ENCODE data around the gene KIAA2012.

The KIAA2012 gene

DNA sequence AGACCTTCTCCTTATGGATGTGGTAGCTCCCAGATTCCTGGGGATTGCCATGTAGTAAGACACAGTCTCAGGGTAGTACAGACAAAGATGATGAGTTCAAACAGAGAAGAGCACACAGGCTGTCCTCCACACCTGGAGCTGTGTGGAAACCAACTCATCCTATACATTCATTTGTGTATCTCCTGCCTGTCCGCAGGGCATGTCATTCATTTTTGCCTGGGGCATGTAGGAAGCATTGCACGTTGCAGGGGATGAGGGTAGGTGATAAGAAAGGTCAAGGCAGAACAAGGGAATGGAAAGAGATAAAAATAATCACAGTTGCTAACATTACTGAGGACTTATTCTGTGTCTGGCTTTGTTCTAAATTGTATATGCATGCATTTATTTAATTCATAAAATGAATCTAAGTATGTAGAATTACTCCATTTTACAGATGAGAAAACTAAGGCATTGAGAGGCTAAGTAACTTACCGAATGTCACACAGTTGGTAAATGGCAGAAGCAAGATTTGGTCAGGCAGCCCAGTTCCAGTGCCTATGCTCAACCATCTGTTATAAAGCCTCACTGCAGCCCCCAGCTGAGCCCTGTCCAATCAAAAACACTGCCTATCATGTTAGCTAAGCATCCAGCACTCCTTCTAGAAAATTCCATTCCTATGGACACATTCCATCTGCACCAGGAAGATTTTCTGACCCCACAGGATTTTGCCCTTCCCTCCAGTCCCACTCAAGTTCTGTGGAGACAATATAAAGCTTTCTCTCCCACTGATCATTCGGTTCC lies 84.3 kb downstream of the KIAA2012 start:
- no peak for DNase-seq

DNA sequence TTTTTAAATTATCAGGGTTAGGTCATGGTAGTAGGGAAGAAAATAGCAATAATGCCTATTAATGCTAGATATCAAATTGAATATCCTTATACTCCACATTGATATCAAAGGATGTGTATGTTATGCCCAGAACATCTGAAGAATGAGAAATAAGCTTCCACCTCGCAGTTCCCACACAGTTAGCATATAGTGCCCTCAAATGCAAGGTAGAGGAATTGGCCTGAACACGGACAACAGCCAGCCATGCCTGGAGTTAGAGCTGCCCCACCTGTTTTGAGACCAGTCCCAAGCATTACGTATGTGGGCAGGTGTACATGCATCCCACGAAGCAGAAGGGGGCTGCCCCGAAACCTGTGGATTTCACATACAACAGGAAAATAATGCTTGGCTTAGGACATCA lies 85.7 kb downstream of the KIAA2012 start:
- no peak for DNase-seq

DNA sequence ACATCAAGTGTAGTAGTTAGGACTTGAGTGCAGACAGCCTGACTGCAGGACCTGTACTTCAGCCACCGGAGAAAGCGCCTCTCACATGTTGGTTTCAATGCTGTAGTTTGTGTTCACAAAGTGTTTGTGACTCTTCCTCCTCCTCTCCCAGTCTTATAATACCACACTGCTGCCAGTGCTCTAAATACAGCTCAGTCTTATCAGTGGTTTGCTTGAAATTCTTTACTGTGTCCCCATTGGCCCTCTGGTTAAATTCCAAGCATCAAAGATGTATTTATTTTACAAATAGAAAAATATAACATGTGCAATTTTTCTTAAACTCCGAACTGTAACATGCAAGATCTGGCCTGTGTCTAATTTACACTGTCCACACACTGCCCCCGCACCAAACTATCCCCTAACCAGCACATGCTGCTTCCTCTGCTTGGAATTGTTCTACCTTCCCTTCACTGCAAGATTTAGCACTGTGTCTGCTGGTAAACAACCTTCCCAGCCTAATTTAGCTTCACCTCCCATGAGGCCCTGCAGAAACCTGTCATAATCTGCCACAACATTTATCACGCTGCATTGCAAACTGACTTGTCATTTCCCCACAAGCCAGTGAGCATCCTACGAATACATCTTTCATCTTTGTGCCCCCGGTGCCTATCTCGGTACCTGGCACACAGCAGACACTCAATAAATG lies 88.2 kb downstream of the KIAA2012 start:
- no peak for DNase-seq

DNA sequence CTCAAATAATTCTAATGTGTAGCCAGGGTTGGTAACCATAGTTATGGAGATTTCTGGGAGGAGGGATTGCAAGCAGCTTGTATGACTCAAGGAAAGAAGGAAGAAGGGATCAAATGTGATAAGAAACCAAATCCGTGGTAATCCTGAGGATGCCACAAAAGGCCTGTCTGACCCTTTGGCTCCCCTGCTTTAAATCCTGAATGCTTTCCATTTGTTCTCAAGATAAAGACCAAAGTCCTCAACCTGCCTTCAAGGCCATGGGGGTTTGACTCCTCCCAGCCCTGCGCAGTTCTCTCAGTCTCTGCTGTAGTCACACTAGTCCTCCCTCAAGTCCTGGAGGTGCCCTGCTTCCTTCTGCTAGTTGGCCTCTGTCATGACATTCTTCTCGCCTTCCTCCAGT lies 91.4 kb downstream of the KIAA2012 start:
- DNase-seq, result no peak

DNA sequence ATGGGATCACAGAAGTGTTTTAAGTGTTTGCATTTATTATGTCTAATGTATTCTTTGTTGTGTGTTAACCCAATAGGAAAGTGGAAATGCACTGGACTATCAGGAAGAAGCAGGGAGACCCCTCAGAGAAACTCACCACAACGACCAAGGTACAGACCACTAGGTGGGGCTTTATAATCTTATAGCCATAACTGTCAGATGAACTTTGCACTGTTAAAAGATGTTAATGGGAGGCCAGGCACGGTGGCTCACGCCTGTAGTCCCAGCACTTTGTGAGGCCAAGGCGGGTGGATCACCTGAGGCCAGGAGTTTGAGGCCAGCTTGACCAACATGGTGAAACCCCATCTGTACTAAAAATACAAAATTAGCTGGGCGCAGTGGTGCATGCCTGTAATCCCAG lies 92.2 kb downstream of the KIAA2012 start:
- no peak for DNase-seq

DNA sequence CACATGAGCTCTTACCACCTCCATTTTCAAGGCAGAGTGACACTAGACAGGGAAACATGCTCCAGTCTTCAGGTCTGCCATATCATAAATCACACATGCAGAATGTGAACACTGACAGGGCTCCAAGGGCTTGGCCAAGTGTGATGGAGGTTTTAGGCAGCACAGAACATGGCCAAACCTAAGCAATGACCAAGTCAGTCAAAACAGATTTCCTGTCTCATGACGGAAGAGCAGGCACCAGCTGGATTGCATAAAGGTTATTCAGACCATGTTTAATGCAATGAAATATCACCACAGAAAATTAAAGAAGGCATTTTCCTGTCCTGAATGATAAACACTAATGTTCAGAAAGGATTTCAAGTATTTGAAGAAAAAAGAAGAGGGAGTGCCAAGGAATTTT lies 92.9 kb downstream of the KIAA2012 start:
- DNase-seq, result no peak

- DNase-seq, result no peak
Observed at GRCh38 chr2:202169131-202169530, 96.1 kb downstream of the KIAA2012 start.

DNA sequence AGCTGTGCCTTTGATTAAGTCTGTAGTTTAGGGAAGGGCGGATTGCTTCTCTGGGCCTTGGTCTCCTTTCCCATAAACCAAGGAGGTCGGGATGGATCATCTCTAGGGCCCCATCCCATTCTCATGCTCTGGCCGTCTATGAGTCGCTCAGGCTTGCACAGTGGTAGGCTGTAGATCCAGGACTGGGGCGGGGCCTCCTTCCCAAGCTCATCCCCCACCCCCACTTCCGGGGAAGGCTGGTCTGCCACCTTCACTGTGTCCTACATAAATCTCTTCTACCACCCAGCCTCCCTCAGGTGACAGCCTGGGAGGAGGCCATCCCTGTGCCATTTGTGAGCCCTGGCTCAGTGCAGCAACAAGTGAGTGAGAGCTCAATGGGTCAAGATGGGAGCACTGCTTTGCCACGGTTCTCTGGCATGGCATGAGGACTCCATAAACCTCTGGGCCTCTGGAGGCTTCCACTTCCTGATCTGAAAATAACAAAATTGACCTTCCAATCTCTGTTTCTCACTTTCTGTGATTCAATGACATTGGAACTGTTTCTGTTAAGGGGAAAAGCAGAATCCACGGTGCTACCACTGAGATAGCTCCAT lies 96.9 kb downstream of the KIAA2012 start:
- DNase-seq, result no peak

GRCh38 chr2:202171241-202171825 lies 98.3 kb downstream of the KIAA2012 start:
- no peak for DNase-seq

GRCh38 chr2:202172439-202173211 lies 99.6 kb downstream of the KIAA2012 start:
- peak; percentile 14 for DNase-seq

GRCh38 chr2:202178346-202178958 lies 105.4 kb downstream of the KIAA2012 start:
- DNase-seq, result peak; percentile 72

DNA sequence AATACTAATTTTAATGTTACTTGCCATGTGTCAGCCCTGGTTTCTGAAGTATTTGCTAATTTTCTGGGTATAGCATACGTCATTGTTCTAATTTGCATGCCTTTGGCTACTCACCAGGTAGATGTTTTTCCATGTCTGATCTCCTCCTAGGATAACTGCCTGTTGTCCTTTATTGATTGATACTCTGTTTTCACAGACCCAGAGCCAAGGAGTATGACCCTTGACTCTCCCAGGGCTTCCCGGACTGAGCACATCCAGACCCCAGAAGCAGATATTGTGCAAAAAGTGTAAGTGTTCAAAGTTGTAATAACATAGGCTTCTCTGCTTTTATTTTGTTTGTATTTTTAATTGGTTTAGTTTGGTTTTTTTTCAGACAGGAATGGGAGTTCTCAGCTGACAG lies 111.5 kb downstream of the KIAA2012 start:
- DNase-seq, result no peak

GRCh38 chr2:202185156-202185555 lies 112.1 kb downstream of the KIAA2012 start:
- DNase-seq, result no peak

DNA sequence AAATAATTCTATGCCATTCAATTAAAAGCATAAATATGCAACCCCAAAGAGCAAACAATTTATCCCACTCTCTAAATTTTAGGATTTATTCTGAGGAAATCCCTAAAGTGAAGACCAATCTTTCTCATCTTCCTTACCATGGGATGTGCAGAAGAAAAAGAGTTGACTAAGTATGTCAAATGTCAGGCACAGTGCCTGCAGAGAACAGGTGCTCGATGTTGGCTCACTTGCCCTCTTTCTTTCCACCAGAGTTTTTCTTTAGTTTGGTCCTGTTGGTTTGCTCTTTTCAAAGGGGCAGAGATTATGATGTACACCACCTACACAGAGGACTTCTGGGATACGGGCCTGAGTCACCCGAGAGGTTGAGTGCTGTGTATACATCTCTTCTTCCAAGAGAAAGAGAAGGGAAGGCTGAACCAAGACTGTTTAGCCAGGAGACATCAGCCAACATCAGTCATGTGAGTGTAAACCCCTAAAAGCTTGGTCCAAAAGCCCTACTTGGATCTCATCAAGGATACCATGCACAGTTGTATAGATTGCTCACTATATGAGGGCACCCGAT lies 113.7 kb downstream of the KIAA2012 start:
- DNase-seq, result no peak

DNA sequence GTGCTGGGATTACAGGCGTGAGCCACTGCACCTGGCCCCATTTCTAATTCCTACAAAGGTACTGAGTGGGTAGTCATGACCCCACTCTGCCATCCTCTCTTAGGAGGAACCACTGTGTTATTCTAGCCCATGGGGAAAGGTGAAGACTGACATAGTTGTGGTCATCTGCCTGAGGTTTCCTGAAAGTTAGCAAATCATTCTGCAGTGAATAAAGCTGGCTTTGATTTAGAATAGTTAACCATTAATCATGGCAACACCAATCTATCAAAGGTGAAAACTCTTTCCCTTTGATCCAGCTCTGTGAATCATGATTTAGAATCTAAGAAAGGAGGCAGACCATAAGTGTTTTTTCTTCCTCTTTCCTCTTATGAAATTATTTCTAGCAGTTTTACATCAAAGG lies 114.5 kb downstream of the KIAA2012 start:
- no peak for DNase-seq

DNA sequence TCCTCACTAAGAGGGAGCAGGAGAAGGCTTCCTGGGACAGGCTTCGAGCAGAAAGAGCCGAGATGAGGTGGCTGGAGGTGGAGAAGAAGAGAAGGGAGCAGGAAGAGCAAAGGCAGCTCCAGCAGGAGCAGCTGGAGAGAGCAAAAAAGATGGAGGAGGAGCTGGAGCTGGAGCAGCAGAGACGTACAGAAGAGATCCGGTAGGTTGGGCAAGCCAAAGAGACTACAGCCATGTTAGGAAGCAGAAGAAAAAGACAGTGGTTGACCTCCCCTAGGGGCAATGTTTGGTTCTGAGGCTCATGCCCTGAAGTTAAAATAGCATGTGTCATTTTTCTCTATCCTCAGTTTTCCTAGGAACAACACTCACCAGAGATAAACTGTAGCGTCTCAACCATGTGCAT lies 120.2 kb downstream of the KIAA2012 start:
- DNase-seq, result no peak

GRCh38 chr2:202193881-202194353 lies 120.9 kb downstream of the KIAA2012 start:
- no peak for DNase-seq

DNA sequence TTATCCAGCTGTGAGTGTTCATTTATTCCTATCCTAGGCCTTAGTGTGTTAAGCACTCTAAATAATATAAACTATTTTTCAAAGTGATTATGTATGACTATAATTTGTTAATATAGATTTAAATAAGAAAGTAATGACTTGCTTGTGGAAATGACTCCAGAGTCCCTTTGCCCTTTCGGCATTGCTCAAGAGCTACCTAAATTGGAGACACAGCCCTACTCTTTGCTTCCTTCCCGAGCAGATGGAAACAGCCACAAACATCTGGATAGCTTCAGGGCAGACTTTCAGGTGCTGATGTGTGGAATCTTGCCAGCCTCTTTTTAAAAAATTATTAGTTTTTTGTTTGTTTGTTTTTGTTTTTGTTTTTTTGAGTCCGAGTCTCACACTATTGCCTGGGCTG lies 121.4 kb downstream of the KIAA2012 start:
- no peak for DNase-seq

DNA sequence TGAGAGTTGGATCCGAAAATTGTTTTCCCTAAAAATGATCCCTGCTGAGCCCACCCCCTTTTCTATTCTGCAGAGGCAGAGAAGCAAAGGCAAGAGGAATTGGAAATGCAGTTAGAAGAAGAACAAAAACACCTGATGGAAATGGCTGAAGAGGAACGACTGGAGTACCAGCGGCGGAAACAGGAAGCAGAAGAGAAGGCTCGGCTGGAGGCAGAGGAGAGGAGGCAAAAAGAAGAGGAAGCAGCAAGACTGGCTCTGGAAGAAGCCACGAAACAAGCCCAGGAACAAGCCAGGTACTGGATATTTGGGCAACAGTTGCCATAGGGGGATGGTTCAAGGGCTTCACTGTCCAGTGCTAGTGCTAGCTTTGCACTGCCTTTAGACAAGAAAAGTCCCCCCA lies 123.7 kb downstream of the KIAA2012 start:
- no peak for DNase-seq

- DNase-seq, result no peak
Observed at GRCh38 chr2:202201220-202202160, 128.4 kb downstream of the KIAA2012 start.

- no peak for DNase-seq
Observed at GRCh38 chr2:202203348-202203747, 130.3 kb downstream of the KIAA2012 start.

Data from CD4-positive, alpha-beta T cell treated with Interleukin-4 for 4 hours (primary cell).